Epidermal melanocyte (primary cell): ENCODE results near the gene MYO10.

ENCODE experiments used
- DNase-seq: peaks from one replicate; pipeline ENCODE4 v3.0.0; 2011; ENCODE audit warnings: low spot score; ENCODE audit not compliant: insufficient read length

The MYO10 gene

DNA sequence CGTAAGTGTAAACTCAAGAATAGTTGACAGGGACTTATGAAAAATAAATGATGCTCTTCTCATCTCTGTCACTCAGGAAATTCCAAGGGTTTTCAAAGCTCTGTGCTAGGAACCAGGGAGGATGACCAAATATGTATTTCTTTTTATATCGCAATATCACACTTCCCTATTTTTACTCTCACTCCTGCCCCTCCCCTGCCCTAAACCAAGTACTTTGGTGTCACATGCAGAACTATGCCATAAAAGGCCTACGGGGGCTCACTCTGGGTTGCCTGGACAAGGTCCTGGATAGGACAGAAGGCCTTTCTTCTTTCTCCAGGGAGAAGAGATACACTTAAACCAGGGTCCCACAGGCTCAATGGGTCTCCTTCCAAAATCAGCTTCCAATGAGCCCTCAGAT lies 311.0 kb downstream of the MYO10 start:
- DNase-seq: no peak

DNA sequence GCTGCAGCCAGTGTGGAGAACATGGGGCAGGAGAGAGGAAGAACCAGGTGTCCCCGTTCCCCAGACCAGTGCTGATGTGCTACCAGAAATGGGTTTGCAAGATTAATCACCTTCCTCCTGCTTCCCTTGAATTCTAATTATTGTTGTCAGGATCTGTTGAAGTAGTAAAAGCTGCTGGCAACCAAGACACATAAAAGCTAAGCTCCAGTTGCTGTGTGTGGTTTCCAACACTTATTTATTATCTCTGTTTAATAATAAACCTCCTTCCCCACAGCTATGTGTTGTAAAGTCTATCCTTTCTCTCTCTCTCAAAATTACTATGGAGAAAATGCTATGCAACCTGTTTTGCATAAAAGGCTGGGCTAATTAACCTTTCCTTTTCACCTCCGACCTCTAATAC lies 317.0 kb downstream of the MYO10 start:
- no peak for DNase-seq

DNA sequence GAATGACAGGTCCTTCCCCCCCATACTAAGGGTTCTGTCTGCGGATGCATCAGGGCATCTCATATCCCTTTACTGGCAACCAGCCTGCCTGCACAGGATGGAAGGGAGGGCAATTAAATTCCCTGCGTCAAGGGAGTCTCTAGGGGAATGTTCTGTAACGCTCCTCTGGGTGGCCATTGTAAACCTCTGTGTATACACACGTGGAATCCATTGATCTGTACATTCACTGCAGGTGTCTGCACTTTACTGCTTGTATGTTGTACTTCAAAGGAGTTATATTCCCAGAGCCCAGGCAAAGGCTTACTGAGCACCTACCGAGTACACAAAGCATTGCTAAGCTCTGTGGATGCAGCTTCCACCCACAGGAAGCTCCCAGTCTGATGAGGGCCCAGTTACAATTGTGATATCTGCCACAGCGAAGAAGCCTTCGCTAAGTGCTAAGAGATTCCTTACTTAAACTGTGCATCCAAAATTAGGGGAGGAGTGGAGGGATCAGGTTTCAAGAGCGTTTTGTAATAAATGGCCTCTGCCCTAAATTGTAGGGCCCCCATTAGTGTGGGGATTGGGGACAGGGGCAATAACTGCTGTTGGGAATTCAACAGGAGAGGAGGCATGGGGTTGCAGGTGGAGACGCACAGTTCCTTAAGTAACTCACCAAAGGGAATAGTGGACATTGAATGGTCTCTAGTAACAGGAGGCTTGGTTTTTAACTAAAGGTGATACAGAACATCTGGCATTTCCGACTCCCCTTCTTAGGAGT lies 317.8 kb downstream of the MYO10 start:
- DNase-seq: no peak

DNA sequence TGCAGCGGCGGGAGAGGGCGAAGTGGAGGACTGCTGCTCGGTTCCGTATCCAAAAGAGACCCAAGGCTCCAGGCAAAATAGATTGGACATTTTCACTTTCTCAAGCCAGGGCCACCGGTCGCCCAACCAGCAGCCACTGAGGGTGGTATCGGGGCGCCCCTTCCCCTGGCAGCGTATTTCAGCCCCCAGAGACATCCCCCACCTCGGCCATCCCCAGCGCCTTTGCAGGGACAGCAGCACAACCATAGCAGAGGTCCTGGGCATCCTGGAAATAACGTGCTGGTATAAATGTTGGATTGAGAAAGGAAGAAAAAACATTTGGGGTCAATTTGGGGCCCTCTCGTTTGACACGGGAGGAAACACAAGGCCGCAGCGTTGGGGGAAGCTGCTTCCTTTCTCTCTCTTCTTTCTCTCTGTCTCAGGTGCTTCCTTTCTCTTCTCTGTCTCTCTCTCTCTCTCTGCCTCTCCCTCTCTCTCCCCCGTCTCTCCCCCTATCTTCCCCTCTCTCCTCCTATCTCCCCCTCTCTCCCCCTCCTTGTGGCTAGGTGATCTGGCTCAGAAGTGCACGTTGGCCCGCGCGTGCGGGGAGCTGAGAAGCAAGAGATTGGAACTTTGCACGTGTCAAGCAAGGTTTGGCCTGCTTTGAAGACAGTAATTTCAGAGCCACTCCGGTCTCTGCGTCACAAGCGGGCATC lies 318.7 kb downstream of the MYO10 start:
- no peak for DNase-seq

DNA sequence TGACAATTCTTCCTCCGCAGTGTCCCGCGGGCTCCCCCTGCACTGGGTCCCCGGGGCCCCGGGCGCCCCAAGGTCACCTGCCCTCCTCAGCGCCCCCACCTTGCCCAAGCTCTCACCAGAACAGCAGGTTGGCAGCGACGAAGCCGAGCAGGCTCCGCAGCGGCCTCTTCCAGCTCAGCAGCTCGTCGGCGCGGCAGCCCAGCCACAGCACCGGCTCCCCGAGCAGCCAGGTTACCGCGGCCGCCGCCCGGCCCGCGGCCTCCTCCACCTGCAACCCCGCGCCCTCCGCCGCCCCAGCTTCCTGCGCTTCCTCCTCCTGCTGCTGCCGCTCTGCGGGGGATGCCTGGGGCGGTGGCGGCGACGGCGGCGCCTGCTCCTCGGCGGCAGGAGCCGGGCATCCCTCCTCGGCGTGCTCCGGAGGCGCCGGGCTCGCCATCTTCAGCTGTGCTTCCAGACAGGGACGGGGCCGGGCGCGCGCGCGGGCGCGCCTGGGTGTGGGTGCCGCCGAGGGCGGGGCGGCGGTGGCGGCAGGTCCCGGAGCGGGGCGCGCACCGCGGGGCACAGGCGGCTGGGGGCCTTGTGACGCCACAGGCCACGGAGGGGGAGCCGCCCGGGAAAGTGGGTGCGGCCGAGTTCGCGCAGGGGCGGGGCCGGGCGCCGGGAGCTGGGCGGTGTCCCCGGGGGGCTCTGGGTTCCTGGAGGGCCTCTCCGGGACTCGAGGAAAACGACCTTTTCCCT lies 319.4 kb downstream of the MYO10 start, which contains the start of gene RETREG1:
Gene RETREG1 (minus strand): TSS at position 462 of the 738 bp plus-strand sequence. CDS start 26 bp downstream, at position 436.
- DNase-seq: peak; percentile 34

DNA sequence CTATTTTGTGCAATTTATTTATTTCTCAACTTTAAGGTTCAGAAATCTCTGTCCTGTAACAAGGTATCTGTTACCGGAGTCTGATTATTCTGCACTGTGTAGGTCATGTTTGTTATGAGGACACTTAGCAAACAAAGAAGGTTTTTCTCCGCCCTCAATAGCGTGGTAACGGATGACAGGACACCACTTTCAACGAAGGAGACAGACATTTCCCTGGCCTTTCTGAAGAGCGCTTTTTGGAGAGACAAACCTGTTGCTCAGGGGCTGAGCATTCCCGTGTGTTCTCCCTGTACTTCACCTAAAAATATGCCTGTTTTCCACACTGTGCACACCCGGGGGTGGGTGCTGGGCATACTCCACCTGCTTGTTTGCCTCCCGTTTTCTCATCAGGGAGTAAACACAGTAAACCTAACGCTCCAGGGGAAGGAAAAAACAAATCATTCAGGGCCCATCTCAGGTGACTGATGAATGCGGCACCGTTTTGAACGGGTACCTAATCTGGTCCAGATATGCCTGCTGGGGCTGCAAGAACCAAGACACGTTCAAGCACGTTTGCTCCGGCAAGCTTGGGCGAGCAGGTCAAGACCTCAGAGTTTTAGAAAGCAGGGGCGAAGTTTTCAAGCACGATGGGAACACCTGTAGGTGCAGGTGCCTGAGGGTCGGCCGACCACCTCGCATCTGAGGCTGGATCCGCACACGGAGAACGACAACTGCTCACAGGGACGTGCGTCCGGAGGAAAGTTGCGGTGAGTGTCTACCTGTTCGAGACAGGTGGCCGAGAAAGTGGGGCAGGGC lies 320.1 kb downstream of the MYO10 start:
- no peak for DNase-seq

DNA sequence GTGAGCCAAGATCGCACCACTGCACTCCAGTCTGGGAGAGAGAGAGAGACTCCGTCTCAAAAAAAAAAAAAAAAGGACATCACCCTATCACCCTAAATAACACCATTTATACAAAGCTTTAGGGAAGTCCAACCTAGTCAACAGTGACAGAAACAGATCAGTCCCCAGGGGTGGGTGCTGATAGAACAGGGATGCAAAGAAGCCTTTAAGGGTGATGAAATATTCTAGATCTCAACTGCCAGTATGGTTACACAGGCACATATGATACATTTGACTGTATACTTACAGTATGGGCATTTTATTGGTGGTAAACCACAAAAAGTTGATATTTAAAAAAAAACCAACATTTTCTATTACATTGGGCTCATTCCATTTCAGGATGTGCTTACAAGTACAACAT lies 324.1 kb downstream of the MYO10 start:
- DNase-seq: no peak
